Lung microvascular endothelial cell (primary cell): ENCODE results near the gene SSBP3. TPM values are rescaled to one million over a fixed set of nuclear protein-coding genes. Genes with fewer than 3 reads are reported as not detected.
"Not testable (repeated sequence)": the region's sequence is repeated elsewhere in the genome, so short reads cannot be mapped to it uniquely, and the experiment has no call there.

Experiments
- DNase-seq, 2 donors: peaks; one replicate each; pipeline versions ENCODE4 v3.0.0 to v3.0.0-alpha.2; 2010; ENCODE audit warnings: low read depth in 2 of 2
- total RNA-seq: library from RNA; depleted of rRNA; stranded (reverse); fragments of >200 nt; gene quantifications from 2 replicates; pipeline ENCODE4 v1.2.1, GENCODE V29; 2014

SSBP3 gene
- total RNA-seq, 1 donor from 2014 or later = 10.3 TPM

- no peak for DNase-seq
Observed at GRCh38 chr1:54392401-54392800, 13.8 kb downstream of the SSBP3 start.

- no peak for DNase-seq
Observed at GRCh38 chr1:54391450-54392209, 14.6 kb downstream of the SSBP3 start.

DNA sequence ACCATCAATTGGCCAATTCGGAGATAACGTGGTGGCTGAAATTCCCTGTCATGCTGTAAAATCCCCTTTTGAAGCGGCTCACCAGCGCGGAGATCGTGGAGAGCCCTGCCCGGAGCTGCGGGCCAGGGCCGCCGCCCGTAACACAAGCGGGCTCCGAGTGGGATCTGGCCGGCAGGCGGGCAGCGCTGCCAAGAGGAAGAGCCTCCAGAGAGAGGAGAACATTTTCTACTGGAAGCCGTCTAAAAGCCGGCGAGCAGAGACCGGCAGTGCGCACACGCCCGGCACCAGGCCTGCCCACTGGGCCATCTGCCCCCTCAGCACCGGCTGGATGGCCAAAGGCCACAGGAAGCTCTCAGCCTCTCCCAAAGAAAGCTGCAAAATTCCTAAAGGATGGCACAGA lies 15.5 kb downstream of the SSBP3 start:
- DNase-seq = no peak

GRCh38 chr1:54389608-54390007 lies 16.6 kb downstream of the SSBP3 start:
- not testable (repeated sequence) for DNase-seq

DNA sequence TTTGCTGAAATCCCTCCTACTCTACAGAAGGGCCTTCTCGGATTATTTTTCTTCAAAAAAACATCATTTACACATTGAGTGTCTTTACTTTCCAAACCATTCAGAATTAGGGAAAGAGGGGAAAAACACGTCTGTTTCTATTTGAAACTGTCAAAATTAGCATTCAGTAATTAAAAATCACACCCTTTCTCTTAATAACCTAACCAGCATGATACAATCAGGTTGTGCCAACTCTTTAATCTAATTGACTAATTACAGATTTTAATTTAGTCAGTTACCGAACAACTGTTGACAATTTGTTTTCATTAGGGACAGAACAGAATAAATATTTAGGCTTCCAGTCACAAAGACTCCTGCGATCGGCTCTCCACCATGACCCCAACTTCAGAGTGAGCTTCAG lies 18.8 kb downstream of the SSBP3 start:
- DNase-seq = no peak

GRCh38 chr1:54385727-54386022 lies 20.5 kb downstream of the SSBP3 start:
- DNase-seq = no peak

- peak; percentile 28 to 43 for DNase-seq
Observed at GRCh38 chr1:54384918-54385726, 21.1 kb downstream of the SSBP3 start.

- DNase-seq = no peak
Observed at GRCh38 chr1:54384471-54384870, 21.7 kb downstream of the SSBP3 start.

GRCh38 chr1:54381524-54381923 lies 24.7 kb downstream of the SSBP3 start:
- DNase-seq = no peak

DNA sequence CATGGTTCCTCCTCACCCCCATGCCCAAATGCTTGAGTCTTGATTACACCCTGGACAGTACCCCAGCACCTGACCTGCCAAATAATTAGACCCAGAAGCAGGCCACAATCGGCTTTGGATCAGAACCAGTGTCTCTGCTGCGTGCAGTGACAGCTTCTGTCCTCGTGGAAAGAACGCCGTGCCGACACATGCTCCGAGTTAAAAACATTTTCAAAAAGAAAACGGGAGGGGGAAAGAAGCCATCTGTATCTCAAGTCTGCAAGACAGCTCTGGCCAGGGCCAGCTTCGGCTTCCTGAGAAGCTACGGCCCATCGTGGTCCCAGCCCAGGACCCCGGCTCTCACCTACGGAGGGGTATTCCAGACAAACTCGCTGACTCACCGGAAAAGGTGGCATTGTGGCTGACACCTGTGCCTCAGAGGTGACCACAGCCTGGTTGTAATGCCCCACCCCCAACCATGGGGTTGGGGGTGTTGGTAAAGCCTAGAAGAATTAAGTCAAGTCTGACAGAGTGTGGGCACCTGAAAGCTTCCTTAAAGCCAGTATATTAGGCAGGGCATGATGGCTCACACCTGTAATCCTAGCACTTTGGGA lies 25.8 kb downstream of the SSBP3 start:
- no peak for DNase-seq

- peak in 1 of 2 donors; percentile 52 for DNase-seq
Observed at GRCh38 chr1:54379555-54380289, 26.5 kb downstream of the SSBP3 start.

DNA sequence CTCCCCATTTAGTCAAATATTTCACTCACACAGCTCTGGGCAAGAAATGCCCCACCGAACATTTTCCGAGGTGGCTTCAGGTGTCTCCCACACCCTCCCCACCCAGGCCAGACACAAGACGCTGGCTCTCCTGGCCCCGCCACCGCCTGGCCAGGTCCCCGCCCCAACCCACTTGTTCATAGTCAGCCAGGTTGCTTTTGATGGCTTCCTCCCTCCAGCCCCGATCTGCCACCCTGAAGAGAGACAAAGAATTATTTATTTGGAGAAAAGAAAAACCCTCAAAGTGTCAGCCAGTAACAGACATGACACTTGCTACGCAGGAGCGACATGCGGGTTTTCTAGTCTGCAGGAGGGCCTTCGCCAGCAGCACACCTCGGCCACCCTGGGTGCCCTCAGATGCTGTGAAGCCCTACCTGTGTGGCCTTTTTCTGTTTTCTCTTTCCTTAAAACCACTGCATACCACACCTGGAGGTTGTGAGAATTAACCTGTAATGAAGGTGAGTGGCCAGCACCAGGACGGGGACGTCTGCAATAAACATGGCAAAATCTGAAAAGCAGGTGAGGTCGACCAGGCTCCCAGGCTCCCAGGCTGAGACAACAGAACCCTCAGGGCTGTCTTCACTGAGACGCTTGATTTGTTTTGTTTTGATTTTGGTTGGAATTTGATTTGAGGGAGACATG lies 27.2 kb downstream of the SSBP3 start:
- DNase-seq = no peak

DNA sequence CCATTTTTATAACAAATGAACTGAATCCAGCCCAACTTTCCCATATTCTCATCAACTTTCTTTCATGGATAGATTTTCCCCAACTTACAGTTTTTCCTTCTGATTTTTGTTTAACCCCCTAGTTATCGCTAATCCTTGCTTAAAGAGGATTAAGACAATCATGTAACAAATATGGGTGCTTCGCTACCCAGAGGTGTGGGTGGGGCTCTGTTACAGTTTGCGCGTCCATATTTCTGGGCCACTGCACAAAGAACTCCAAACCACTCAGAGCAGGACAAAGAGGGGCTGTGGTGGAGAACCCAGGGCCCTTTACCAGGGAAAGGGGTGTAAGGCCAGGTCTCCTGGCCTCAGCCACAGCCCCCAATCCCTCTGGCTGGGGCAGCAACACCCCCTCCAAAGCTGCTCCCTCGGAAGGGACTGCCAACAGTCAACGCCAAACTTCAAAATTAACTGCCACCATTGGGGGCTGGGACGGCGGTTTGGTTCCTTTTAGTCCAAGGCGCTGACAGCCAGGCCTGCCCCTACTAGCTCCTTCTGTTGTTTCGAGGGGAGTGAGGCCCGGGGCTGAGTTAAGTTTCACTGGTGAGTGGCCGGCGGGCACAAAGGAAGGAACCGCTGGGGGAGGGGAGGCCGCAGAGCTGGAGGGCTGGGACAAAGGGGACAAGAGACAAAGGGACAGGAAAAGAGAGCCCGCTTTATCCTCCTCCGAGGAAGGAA lies 27.9 kb downstream of the SSBP3 start:
- DNase-seq = peak in 1 of 2 donors; percentile 30

- DNase-seq = no peak
Observed at GRCh38 chr1:54377040-54377691, 29.0 kb downstream of the SSBP3 start.

- no peak for DNase-seq
Observed at GRCh38 chr1:54376430-54377039, 29.7 kb downstream of the SSBP3 start.

- peak in 1 of 2 donors; percentile 12 for DNase-seq
Observed at GRCh38 chr1:54375712-54376429, 30.3 kb downstream of the SSBP3 start.

DNA sequence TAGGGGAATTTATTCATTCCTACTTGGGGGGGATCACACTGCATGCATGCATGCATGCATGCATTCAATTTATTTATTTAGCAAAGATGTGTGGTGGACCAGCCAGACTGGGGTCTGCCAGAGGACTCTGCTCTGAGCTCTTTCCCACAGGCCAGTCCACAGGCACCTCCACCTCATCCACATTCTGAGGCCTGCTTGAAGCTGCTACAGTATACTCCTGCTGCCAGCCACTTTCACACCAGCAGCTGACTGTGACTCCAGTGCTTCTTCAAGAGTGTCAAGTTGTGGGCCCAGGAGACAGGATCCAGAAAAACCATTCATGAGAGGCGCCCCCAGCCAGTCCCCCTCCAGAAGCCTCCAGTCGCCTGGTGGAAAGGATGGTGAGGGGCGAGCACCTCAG lies 30.9 kb downstream of the SSBP3 start:
- DNase-seq = no peak

DNA sequence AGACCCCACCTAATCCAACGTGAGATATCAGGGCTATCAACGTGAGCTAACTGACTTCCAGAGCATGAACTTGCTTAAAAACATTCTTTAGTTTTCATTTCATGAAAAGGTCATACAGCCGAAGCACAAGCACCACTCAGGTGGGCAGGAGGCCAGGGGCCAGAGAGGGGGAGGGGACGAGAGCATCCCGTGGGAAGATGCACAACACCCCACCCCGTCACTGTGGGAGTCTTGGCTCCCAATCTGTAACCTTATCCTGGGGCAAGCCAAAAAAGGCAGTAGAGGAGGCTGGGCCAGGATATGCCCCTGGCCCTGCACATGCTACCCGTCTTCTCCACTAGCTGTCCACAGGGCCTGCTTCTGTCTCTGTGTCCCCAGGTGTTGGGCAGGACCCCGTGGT lies 31.4 kb downstream of the SSBP3 start:
- no peak for DNase-seq

- no peak for DNase-seq
Observed at GRCh38 chr1:54372978-54373377, 33.2 kb downstream of the SSBP3 start.
